HCT116 (cell line): ENCODE data around the gene CEP72.

Experiments used
- CTCF ChIP-seq, 3 experiments: fragments of 200-600 bp in 1 of 3; sonication (generic) in 1 of 3; IDR thresholded peaks in 2 of 3; conservative IDR thresholded peaks in 1 of 3; 2 replicates each; pipeline ENCODE4 v1.5.1; 2012 to 2017; ENCODE audit warnings: low read depth in 2 of 3, low read length in 2 of 3, antibody characterized with exemption in 1 of 3, borderline replicate concordance in 1 of 3, control low read depth in 1 of 3, mild to moderate bottlenecking in 1 of 3, mixed read lengths in 1 of 3, mixed run types in 1 of 3, moderate library complexity in 1 of 3; ENCODE audit not compliant: insufficient read depth in 1 of 3
- EZH2 ChIP-seq: fragments of 200-600 bp; sonication (generic); IDR thresholded peaks from 2 replicates; pipeline ENCODE4 v1.6.1; 2017; ENCODE audit warnings: antibody characterized with exemption, mixed run types
- POLR2A ChIP-seq: IDR thresholded peaks from 2 replicates; pipeline ENCODE4 v1.7.0; 2011; ENCODE audit warnings: borderline replicate concordance; ENCODE audit not compliant: insufficient read depth, insufficient read length; ENCODE audit errors: extremely low read depth
- POLR2AphosphoS5 ChIP-seq: IDR thresholded peaks from 2 replicates; pipeline ENCODE4 v1.6.1; 2011; ENCODE audit warnings: mild to moderate bottlenecking, low read depth, low read length, moderate library complexity
- RAD21 ChIP-seq: IDR thresholded peaks from 2 replicates; pipeline ENCODE4 v1.6.1; 2012; ENCODE audit warnings: low read depth, mild to moderate bottlenecking
- REST ChIP-seq: IDR thresholded peaks from 2 replicates; pipeline ENCODE4 v1.6.1; 2012; ENCODE audit warnings: low read depth
- SP1 ChIP-seq: IDR thresholded peaks from 2 replicates; pipeline ENCODE4 v1.6.1; 2012; ENCODE audit warnings: low read depth
- ZBTB33 ChIP-seq: IDR thresholded peaks from 2 replicates; pipeline ENCODE4 v1.6.1; 2011; ENCODE audit warnings: mild to moderate bottlenecking, low read length, moderate library complexity; ENCODE audit not compliant: insufficient replicate concordance; ENCODE audit errors: extremely low read depth
- ZFX ChIP-seq: fragments of 450-650 bp; IDR thresholded peaks from 2 replicates; pipeline ENCODE4 v1.6.1; 2017

DNA sequence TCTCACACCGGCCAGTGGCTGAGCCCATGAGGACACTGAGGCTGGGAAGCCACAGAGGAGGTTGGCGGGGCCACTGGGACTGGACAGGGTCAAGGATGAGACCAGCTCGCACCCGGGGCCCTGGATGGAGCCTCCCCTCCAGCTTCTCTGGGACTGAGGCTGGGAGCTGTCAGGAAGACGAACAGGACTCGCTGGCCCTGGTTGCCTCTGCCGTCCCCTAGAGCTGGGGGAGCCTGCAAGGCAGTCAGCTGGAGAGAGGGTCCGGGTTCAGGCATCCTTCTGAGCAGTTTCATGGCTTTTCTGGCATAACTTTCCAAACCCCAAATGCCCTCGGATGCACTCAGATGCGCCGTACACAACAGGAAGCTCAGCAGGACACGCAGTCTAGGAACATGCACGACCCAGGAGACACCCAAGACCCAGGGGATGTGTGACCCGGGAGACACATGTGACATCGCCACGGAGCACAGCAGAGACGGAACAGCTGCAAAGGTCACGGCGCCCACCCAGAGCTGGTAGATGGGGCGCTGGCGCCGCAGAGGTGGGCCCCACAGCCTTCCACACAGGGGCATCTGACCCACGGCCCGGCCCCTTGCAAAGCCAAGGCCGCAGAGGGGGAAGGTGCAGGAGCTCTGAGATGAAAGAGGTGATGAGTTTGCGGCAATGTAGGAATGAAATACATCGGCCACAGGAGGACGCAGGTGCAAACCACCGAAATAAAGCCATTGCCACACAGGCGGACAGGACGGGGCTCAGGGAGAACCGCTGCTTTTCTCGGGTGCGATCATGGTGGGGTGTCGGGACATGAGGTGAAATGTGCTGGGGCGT is 63.9 kb downstream of the CEP72 start:
- TF ChIP-seq POLR2AphosphoS5 (no peak), ZBTB33 (no peak), RAD21 (no peak), CTCF (IDR thresholded peaks at IDR 0.05 in 2 of 3, conservative IDR thresholded peaks at IDR 0.05 in 1 of 3; ENCODE audit: borderline replicate concordance in 1 of 3, insufficient read depth in 1 of 3, low read depth in 2 of 3, low read length in 2 of 3) (no peak), SP1 (no peak), REST (no peak), ZFX (no peak), POLR2A (no peak), EZH2 (no peak)
